ENCODE measurements around the gene KCNMA1.
"Not testable (repeated sequence)": the region's sequence is repeated elsewhere in the genome, so short reads cannot be mapped to it uniquely, and the experiment has no call there.

KCNMA1 gene

GRCh38 chr10:77350711-77351119 is 286.9 kb downstream of the KCNMA1 start:
- Histone ChIP-seq H3K9ac (ENCODE audit: low read depth, low read length) (no peak overlapping the region), H3K27me3 (ENCODE audit: control insufficient read depth, insufficient read depth, low read length) (peaks cover 2% of the 10 kb centered on the region), H3K4me1 (ENCODE audit: control insufficient read depth, insufficient read depth, low read length) (no peaks in the 10 kb centered on the region), H3K4me3 (ENCODE audit: low read depth, low read length) (no peak overlapping the region), H3K36me3 (ENCODE audit: control insufficient read depth, insufficient read depth, low read length) (no peaks in the 10 kb centered on the region), H3K9me3 (ENCODE audit: control insufficient read depth, insufficient read depth, low read length) (no peaks in the 10 kb centered on the region)

DNA sequence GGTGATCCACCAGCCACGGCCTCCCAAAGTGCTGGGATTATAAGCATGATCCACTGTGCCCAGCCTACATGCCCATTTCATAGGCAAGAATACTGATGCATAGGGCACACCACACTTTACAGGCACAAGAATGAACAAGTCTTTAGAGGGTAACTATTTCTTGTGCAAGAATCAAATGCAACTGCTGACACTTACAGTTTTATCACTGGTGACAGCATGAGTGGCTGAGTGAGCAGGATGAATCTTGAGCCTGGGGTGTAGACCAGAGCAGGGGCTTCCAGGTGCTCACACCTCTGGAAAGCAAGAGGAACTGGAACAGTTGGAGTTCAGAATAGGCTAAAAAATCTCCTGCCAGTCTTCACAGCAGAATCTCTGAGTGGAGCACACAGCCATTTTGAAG is 287.5 kb downstream of the KCNMA1 start:
- Histone ChIP-seq H3K36me3 (ENCODE audit: control insufficient read depth, insufficient read depth, low read length) (no peaks in the 10 kb centered on the region), H3K9me3 (ENCODE audit: control insufficient read depth, insufficient read depth, low read length) (no peaks in the 10 kb centered on the region), H3K27me3 (ENCODE audit: control insufficient read depth, insufficient read depth, low read length) (peaks cover 3% of the 10 kb centered on the region), H3K4me1 (ENCODE audit: control insufficient read depth, insufficient read depth, low read length) (no peaks in the 10 kb centered on the region), H3K9ac (ENCODE audit: low read depth, low read length) (no peak overlapping the region), H3K4me3 (ENCODE audit: low read depth, low read length) (no peak overlapping the region)

DNA sequence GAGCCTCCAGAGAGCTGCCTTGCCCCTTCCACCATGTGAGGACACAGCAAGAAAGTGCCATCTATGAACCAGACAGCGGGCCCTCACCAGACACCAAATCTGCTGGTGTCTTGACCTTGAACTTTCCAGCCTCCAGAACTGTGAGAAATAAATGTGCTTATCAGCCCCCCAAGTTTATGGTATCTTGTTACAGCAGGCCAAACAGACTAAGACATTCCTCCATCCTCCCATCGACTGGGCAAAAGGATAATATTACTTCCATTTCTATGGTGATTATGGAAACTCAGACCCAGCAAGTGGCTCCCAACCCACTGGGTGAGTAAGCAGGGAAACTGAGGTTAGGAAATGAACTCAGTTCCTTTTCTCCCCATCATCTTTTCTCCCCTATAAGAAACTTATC is 288.4 kb downstream of the KCNMA1 start:
- Histone ChIP-seq H3K9me3 (ENCODE audit: control insufficient read depth, insufficient read depth, low read length) (no peaks in the 10 kb centered on the region), H3K4me3 (ENCODE audit: low read depth, low read length) (no peak overlapping the region), H3K27me3 (ENCODE audit: control insufficient read depth, insufficient read depth, low read length) (peaks cover 3% of the 10 kb centered on the region), H3K9ac (ENCODE audit: low read depth, low read length) (no peak overlapping the region), H3K4me1 (ENCODE audit: control insufficient read depth, insufficient read depth, low read length) (no peaks in the 10 kb centered on the region), H3K36me3 (ENCODE audit: control insufficient read depth, insufficient read depth, low read length) (no peaks in the 10 kb centered on the region)

- H3K4me3 ChIP-seq (ENCODE audit: low read depth, low read length) = no peak overlapping the region
- no peaks in the 10 kb centered on the region for H3K36me3 ChIP-seq (ENCODE audit: control insufficient read depth, insufficient read depth, low read length)
- H3K9me3 ChIP-seq (ENCODE audit: control insufficient read depth, insufficient read depth, low read length) = no peaks in the 10 kb centered on the region
- no peak overlapping the region for H3K9ac ChIP-seq (ENCODE audit: low read depth, low read length)
- peaks cover 3% of the 10 kb centered on the region for H3K27me3 ChIP-seq (ENCODE audit: control insufficient read depth, insufficient read depth, low read length)
- H3K4me1 ChIP-seq (ENCODE audit: control insufficient read depth, insufficient read depth, low read length) = no peaks in the 10 kb centered on the region
These were observed 288.9 kb downstream of the KCNMA1 start for GRCh38 chr10:77348751-77349150.

GRCh38 chr10:77348082-77348481 is 289.5 kb downstream of the KCNMA1 start:
- no peaks in the 10 kb centered on the region for H3K36me3 ChIP-seq (ENCODE audit: control insufficient read depth, insufficient read depth, low read length)
- peaks cover 3% of the 10 kb centered on the region for H3K27me3 ChIP-seq (ENCODE audit: control insufficient read depth, insufficient read depth, low read length)
- no peak overlapping the region for H3K4me3 ChIP-seq (ENCODE audit: low read depth, low read length)
- H3K4me1 ChIP-seq (ENCODE audit: control insufficient read depth, insufficient read depth, low read length) = no peaks in the 10 kb centered on the region
- no peaks in the 10 kb centered on the region for H3K9me3 ChIP-seq (ENCODE audit: control insufficient read depth, insufficient read depth, low read length)
- no peak overlapping the region for H3K9ac ChIP-seq (ENCODE audit: low read depth, low read length)

DNA sequence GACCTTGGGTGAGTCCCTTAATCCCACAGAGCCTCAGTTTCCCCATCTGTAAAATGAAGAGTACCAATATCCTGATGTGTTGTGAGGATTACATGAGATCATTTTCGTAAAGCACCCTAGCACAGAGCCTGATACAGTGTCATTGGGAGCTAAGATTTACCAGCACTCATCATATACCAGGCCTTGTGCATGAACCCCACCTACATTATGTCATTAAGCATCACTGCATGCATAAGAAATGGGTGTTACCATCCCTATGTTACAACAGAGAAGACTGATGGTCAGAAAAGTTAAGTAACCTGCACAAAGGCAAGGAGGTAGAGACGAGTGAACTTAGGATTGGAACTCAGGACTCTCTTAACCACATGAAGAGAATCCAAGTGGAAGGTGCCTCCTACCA is 290.6 kb downstream of the KCNMA1 start:
- Histone ChIP-seq H3K4me1 (ENCODE audit: control insufficient read depth, insufficient read depth, low read length) (no peaks in the 10 kb centered on the region), H3K27me3 (ENCODE audit: control insufficient read depth, insufficient read depth, low read length) (peaks cover 3% of the 10 kb centered on the region), H3K4me3 (ENCODE audit: low read depth, low read length) (no peak overlapping the region), H3K36me3 (ENCODE audit: control insufficient read depth, insufficient read depth, low read length) (no peaks in the 10 kb centered on the region), H3K9ac (ENCODE audit: low read depth, low read length) (no peak overlapping the region), H3K9me3 (ENCODE audit: control insufficient read depth, insufficient read depth, low read length) (no peaks in the 10 kb centered on the region)

DNA sequence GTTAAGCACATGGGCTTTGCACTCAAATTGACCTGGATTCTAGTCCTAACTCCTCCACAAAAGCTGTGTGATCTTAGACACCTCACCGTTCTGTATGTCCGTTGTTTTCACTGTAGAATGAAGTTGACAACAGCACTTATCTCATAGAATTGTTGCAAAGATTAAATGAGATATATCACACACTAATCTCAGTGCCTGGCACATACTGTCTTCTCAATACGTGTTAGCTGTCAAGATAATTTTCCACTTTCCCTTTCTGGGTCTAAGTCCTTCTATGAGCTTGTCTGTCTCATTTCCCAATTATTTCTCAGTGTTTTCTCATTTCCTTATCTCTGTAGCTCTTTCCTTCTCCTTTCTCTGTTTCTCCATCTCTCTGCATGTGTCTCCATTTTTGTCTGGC is 296.6 kb downstream of the KCNMA1 start:
- Histone ChIP-seq H3K4me3 (ENCODE audit: low read depth, low read length) (no peak overlapping the region), H3K9ac (ENCODE audit: low read depth, low read length) (no peak overlapping the region), H3K27me3 (ENCODE audit: control insufficient read depth, insufficient read depth, low read length) (peaks cover 3% of the 10 kb centered on the region), H3K36me3 (ENCODE audit: control insufficient read depth, insufficient read depth, low read length) (no peaks in the 10 kb centered on the region), H3K4me1 (ENCODE audit: control insufficient read depth, insufficient read depth, low read length) (no peaks in the 10 kb centered on the region), H3K9me3 (ENCODE audit: control insufficient read depth, insufficient read depth, low read length) (peaks cover 3% of the 10 kb centered on the region)

GRCh38 chr10:77339872-77340271 is 297.7 kb downstream of the KCNMA1 start:
- H3K4me1 ChIP-seq (ENCODE audit: control insufficient read depth, insufficient read depth, low read length); H3K9me3 ChIP-seq (ENCODE audit: control insufficient read depth, insufficient read depth, low read length); H3K4me3 ChIP-seq (ENCODE audit: low read depth, low read length); H3K27me3 ChIP-seq (ENCODE audit: control insufficient read depth, insufficient read depth, low read length); H3K9ac ChIP-seq (ENCODE audit: low read depth, low read length); H3K36me3 ChIP-seq (ENCODE audit: control insufficient read depth, insufficient read depth, low read length): not testable (repeated sequence)

DNA sequence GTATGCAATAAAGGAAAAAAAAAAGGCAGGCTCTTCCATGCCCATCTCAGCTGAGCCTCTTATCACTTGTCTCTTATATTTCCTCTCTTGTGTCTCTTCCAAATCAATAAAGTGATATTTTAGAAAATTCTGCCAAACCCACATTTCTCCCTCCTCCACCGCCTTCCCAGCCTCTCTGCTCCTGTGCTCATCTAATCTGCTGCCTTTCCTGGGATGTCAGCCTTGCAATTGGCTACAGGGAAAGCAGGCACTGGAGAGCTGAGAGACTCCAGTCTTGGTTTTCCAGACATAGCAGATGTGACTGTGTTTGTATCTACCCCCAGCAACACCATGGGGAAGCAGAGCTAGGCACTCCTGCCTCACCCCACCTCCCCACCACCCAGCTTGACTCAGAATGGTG is 298.4 kb downstream of the KCNMA1 start:
- Histone ChIP-seq H3K4me3 (ENCODE audit: low read depth, low read length) (no peak overlapping the region), H3K36me3 (ENCODE audit: control insufficient read depth, insufficient read depth, low read length) (no peaks in the 10 kb centered on the region), H3K4me1 (ENCODE audit: control insufficient read depth, insufficient read depth, low read length) (no peaks in the 10 kb centered on the region), H3K27me3 (ENCODE audit: control insufficient read depth, insufficient read depth, low read length) (no peaks in the 10 kb centered on the region), H3K9ac (ENCODE audit: low read depth, low read length) (no peak overlapping the region), H3K9me3 (ENCODE audit: control insufficient read depth, insufficient read depth, low read length) (peaks cover 3% of the 10 kb centered on the region)

DNA sequence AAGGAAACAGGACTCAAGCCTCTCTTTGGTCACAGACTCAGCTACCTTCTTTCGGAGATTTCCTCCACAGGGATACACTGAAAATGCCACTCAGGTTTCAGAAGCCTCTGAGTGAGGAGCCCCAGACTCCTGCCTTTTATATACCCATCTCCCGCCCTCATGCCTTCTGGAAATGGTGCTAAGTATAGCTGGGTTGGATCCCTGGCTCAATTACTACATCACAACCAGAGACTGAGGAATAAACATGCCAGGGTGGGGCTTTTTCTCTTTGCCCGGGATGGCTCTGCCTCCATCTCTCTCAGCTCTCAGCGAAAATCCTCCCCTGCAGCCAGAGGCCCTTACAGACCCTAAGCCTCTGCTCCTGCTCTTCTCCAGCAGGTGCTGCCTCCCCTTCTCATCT is 299.5 kb downstream of the KCNMA1 start:
- Histone ChIP-seq H3K27me3 (ENCODE audit: control insufficient read depth, insufficient read depth, low read length) (no peaks in the 10 kb centered on the region), H3K4me1 (ENCODE audit: control insufficient read depth, insufficient read depth, low read length) (no peaks in the 10 kb centered on the region)

GRCh38 chr10:77334501-77334900 is 303.1 kb downstream of the KCNMA1 start:
- H3K4me3 ChIP-seq (ENCODE audit: low read depth, low read length) = no peak overlapping the region
- no peaks in the 10 kb centered on the region for H3K4me1 ChIP-seq (ENCODE audit: control insufficient read depth, insufficient read depth, low read length)
- no peaks in the 10 kb centered on the region for H3K9me3 ChIP-seq (ENCODE audit: control insufficient read depth, insufficient read depth, low read length)
- H3K27me3 ChIP-seq (ENCODE audit: control insufficient read depth, insufficient read depth, low read length) = no peaks in the 10 kb centered on the region
- H3K9ac ChIP-seq (ENCODE audit: low read depth, low read length) = no peak overlapping the region
- no peaks in the 10 kb centered on the region for H3K36me3 ChIP-seq (ENCODE audit: control insufficient read depth, insufficient read depth, low read length)

More for the DNA sequence above, 299.5 kb downstream of the KCNMA1 start:
- Histone ChIP-seq H3K36me3 (ENCODE audit: control insufficient read depth, insufficient read depth, low read length) (no peaks in the 10 kb centered on the region), H3K4me3 (ENCODE audit: low read depth, low read length) (no peak overlapping the region), H3K9me3 (ENCODE audit: control insufficient read depth, insufficient read depth, low read length) (peaks cover 3% of the 10 kb centered on the region), H3K9ac (ENCODE audit: low read depth, low read length) (no peak overlapping the region)

GRCh38 chr10:77333610-77334340 is 303.8 kb downstream of the KCNMA1 start:
- Histone ChIP-seq H3K9ac (ENCODE audit: low read depth, low read length) (no peak overlapping the region), H3K4me3 (ENCODE audit: low read depth, low read length) (no peak overlapping the region), H3K4me1 (ENCODE audit: control insufficient read depth, insufficient read depth, low read length) (no peaks in the 10 kb centered on the region), H3K9me3 (ENCODE audit: control insufficient read depth, insufficient read depth, low read length) (no peaks in the 10 kb centered on the region), H3K27me3 (ENCODE audit: control insufficient read depth, insufficient read depth, low read length) (no peaks in the 10 kb centered on the region), H3K36me3 (ENCODE audit: control insufficient read depth, insufficient read depth, low read length) (no peaks in the 10 kb centered on the region)
